Body of pancreas (tissue), 4 donors: ENCODE measurements around the gene RHBDD2.
"Not testable (repeated sequence)": the region's sequence is repeated elsewhere in the genome, so short reads cannot be mapped to it uniquely, and the experiment has no call there.

Experiments used
- CTCF ChIP-seq, 7 experiments: fragments of 450-650 bp in 4 of 7; fragments of 200-600 bp in 3 of 7; sonication (generic) in 3 of 7; IDR thresholded peaks; one replicate each; pipeline ENCODE4 v1.5.1; 2016 to 2019; ENCODE audit warnings: antibody characterized with exemption in 7 of 7
- POLR2A ChIP-seq, 3 donors: fragments of 450-650 bp; IDR thresholded peaks; one replicate each; pipeline ENCODE4 v1.6.1; 2016; ENCODE audit warnings: antibody characterized with exemption in 3 of 3, mild to moderate bottlenecking in 2 of 3

DNA sequence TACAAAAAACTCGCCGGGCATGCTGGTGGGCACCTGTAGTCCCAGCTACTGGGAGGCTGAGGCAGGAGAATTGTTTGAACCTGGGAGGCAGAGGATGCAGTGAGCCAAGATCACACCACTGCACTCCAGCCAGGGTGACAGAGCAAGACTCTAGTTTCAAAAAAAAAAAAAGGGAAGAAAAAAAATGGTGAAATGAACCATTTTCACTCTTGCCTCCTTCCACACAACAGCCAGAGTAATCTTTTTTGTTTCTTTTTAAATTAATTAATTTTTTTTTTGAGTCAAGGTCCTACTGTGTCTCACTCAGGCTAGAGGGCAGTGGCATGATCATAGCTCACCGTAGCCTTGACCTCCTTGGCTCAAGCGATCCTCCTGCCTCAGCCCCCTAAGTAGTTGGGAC, 14.6 kb upstream of the RHBDD2 start:
- TF ChIP-seq CTCF, POLR2A (IDR thresholded peaks at IDR 0.05): not testable (repeated sequence)
